Stimulated activated CD8-positive, alpha-beta memory T cell treated with anti-CD3 and anti-CD28 coated beads, Interleukin-12 subunit alpha, Interleukin-12 subunit beta, amount 100 ng/mL, for 24 hours (primary cell): ENCODE measurements around the gene DCHS2.

Experiments used
- DNase-seq: peaks from one replicate; pipeline ENCODE4 v3.0.0-alpha.2; 2020; ENCODE audit errors: extremely low read depth

Gene DCHS2

GRCh38 chr4:154376486-154376885 is 115.1 kb downstream of the DCHS2 start:
- no peak for DNase-seq

- no peak for DNase-seq
Observed at GRCh38 chr4:154368060-154368459, 123.5 kb downstream of the DCHS2 start.

- DNase-seq, result no peak
Observed at GRCh38 chr4:154367659-154368058, 123.9 kb downstream of the DCHS2 start.

- DNase-seq, result no peak
Observed at GRCh38 chr4:154366956-154367355, 124.6 kb downstream of the DCHS2 start.

- DNase-seq, result no peak
Observed at GRCh38 chr4:154364066-154364845, 127.3 kb downstream of the DCHS2 start.

- DNase-seq, result no peak
Observed at GRCh38 chr4:154361450-154361849, 130.1 kb downstream of the DCHS2 start.

- DNase-seq, result no peak
Observed at GRCh38 chr4:154360491-154360890, 131.1 kb downstream of the DCHS2 start.

- no peak for DNase-seq
Observed at GRCh38 chr4:154354883-154355282, 136.7 kb downstream of the DCHS2 start.

- DNase-seq, result no peak
Observed at GRCh38 chr4:154349829-154350228, 141.8 kb downstream of the DCHS2 start.

- DNase-seq, result no peak
Observed at GRCh38 chr4:154348657-154349056, 142.9 kb downstream of the DCHS2 start.

GRCh38 chr4:154345359-154345758 is 146.2 kb downstream of the DCHS2 start:
- DNase-seq, result no peak

GRCh38 chr4:154344686-154345085 is 146.9 kb downstream of the DCHS2 start:
- DNase-seq, result no peak

GRCh38 chr4:154343651-154344050 is 147.9 kb downstream of the DCHS2 start:
- DNase-seq, result no peak

GRCh38 chr4:154341448-154341847 is 150.2 kb downstream of the DCHS2 start:
- no peak for DNase-seq

- no peak for DNase-seq
Observed at GRCh38 chr4:154335588-154335987, 156.0 kb downstream of the DCHS2 start.

GRCh38 chr4:154332681-154333421 is 158.7 kb downstream of the DCHS2 start:
- peak; percentile 5 for DNase-seq

GRCh38 chr4:154329939-154330338 is 161.7 kb downstream of the DCHS2 start:
- DNase-seq, result no peak

GRCh38 chr4:154329268-154329868 is 162.2 kb downstream of the DCHS2 start:
- no peak for DNase-seq

- no peak for DNase-seq
Observed at GRCh38 chr4:154328030-154328429, 163.6 kb downstream of the DCHS2 start.

GRCh38 chr4:154320521-154320920 is 171.1 kb downstream of the DCHS2 start:
- DNase-seq, result no peak

- no peak for DNase-seq
Observed at GRCh38 chr4:154319736-154320135, 171.9 kb downstream of the DCHS2 start.

- DNase-seq, result no peak
Observed at GRCh38 chr4:154317201-154317999, 174.2 kb downstream of the DCHS2 start.
